Hematopoietic multipotent progenitor cell treated with erythropoietin and hydrocortisone succinate and interleukin-3 and kit ligand, for 17 days (in vitro differentiated cells): ENCODE results near the gene CDRT4.

ENCODE experiments used
- DNase-seq: peaks from one replicate; pipeline ENCODE4 v3.0.0-alpha.2; 2015; ENCODE audit warnings: low spot score

The CDRT4 gene

GRCh38 chr17:15431766-15432165 lies 35.7 kb downstream of the CDRT4 start:
- no peak for DNase-seq

DNA sequence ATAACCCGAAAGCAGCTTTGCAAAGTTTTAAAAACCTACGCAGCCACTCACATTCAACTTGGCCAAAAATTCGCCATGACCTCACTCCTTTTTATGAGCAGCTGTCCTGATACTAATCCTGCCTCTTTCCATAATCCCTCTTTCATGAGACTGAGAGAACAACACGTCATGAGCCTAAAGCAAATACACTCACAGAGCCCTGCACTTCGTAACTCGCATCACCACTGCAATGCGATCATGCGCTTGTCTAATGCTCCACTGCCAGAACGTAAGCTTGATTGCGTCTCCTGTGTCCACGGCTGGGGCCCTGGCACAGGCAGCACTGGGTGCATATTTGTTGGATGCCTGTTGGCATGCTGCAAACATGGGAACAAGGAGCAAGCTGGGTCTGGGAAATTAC lies 36.2 kb downstream of the CDRT4 start:
- DNase-seq, result no peak

DNA sequence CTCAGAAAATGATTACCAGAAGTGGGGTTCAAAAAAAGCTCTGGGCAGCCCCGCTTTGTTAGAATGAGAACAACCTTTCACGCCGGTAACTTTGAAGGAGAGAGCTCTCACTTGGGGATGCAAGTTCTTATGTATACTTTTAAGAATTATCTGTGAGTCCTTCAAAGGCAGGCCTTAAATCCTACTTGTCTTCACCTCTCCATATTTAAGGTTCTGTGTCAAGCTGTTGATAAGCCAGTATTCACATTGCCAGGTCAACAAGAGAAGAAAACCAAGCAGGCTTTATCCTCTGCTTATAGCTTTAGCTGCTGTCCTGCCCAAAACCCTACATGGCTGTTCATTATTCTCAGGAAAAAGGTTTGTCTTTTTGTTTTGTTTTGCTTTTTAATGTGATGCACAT lies 42.9 kb downstream of the CDRT4 start:
- no peak for DNase-seq

- DNase-seq, result no peak
Measured at GRCh38 chr17:15422392-15422965, 44.9 kb downstream of the CDRT4 start.

- no peak for DNase-seq
Measured at GRCh38 chr17:15418781-15419180, 48.6 kb downstream of the CDRT4 start.

DNA sequence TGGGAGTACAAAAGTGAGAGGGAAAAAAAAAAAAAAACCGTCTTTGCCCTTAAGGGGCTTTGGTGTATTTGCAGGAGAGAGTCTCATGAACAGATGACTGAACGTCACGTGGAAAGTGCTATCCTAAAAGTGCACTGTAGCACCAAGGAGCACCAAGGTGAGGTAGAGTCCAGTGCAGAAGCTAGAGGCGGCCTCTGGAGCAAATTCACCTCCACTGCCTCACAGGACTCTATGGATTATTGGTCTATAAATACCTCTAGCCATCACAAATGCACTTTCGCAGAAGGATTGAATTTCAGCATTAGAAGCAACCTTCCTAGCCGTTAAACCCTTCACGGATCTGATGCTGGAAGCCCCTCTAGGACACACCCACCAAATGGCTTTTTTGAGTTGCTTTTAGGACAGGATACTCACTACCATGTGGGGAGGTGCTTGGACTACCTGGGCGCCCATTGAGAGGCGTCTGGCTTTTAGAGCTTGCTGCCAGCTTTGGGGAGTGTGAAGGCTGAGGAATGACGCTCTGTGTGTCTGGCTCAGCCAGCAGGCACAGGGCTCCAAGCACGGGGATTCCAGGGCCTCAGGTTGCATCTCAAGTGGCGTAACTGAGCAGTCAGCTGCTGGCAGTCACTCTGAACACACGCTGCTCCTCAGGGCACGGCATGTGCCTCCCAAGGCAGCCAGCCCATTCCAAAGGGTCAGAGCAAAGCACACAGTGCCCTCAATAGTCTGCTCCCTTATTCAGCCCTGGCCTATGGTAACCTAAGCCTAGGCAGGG lies 52.7 kb downstream of the CDRT4 start:
- DNase-seq, result no peak

- no peak for DNase-seq
Measured at GRCh38 chr17:15413101-15413771, 54.2 kb downstream of the CDRT4 start.

GRCh38 chr17:15412606-15413005 lies 54.8 kb downstream of the CDRT4 start:
- no peak for DNase-seq

DNA sequence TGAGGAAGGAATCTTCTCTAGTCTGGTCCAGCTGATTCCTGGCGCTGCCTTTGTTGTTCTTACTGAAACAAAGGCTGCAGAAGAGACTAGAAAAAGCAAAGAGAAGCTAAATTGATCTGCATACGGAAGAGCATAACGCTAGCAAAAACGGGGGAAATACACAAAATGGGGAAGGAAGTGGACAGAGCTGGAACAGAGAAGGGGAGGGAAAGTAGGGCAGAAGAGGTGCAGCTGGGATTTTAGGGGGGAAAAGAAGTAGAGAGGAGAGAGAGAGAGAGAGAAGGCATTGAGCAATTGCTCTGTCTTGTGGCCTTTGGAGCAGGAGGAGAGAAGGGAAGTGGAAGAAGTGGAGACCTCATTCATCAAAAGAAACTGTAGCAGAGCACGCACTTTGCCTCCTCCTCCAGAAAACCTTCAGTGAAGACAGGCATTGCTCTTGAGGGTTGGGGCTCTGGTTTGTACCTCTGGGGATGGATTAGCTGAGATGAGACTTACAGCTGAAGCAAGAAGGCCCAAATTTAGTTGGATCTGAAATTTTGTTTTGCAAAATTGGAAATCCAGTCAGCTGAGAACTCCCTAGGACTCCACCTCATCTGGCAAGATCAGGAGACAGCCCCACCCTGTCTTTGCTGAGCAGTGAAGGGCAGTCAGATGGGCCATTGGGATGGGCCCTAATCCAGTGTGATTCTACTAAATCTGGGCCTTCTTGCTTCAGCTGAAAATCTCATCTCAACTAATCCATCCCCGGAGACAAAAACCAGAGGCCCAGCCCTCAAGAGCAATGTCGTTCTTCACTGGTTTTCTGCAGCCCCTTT lies 55.8 kb downstream of the CDRT4 start:
- DNase-seq, result no peak

DNA sequence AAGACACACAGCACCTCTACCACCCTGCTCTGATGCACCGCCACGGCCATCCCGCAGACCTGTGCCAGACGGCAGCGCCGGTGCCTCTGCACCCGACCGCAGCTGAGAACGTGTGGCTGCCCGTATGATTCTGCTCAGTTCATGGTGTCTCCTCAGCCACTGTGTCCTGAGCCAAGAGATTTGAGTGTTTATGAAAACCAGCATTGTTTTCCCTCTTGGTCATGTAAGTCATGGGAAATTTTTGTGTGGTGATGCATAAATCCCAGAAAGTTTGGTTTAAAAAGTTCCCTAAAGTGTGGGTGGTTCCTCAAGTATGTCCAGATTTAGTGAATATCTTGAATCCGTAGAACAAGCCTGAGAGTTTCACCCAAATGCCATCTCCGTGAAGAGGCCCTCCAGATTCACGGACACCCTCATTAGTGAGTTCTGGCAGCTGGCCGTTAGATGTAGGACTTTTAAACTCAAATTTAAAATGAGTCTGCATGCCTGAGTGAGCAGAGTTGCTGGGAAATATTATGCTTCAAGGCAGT lies 57.6 kb downstream of the CDRT4 start:
- DNase-seq, result no peak

DNA sequence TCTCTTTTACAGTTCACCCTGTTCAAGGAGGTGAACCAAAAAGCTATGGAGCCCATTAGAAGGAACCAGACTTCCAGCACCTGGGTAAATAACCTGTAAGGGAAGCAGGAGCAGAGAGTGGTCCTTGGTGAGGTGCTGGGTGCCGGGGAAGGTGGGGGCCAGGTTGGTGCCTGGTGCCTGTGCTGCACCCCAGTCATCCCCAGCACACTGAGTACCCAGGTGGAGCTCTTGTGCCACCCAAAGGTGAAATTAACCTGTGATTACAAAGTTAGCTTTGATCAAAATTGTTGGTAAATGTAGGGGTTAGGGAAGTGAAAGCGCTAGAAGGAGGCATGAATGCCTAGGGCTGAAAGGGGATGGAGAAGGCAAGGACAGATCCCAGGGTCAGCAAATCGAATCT lies 58.6 kb downstream of the CDRT4 start:
- DNase-seq, result no peak

- no peak for DNase-seq
Measured at GRCh38 chr17:15406081-15406480, 61.3 kb downstream of the CDRT4 start.

DNA sequence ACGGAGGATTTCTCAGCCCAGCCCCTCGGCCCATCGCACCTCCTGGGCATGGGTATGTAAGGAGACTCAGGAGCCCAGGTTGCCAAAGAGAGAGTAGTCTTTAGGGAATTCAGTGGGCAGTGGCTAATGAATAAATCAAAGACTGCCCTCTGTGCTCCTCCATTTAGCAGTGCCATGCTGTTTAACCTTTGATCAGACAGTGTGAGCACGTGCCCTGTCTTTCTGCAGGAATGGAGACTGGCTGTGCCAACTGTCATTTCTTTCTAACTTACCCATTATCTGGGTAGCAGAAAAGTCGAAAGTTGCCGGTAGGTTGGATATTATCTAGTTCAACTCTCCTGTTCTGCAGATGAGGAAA lies 62.4 kb downstream of the CDRT4 start:
- no peak for DNase-seq

GRCh38 chr17:15404106-15405057 lies 63.0 kb downstream of the CDRT4 start:
- DNase-seq, result no peak

DNA sequence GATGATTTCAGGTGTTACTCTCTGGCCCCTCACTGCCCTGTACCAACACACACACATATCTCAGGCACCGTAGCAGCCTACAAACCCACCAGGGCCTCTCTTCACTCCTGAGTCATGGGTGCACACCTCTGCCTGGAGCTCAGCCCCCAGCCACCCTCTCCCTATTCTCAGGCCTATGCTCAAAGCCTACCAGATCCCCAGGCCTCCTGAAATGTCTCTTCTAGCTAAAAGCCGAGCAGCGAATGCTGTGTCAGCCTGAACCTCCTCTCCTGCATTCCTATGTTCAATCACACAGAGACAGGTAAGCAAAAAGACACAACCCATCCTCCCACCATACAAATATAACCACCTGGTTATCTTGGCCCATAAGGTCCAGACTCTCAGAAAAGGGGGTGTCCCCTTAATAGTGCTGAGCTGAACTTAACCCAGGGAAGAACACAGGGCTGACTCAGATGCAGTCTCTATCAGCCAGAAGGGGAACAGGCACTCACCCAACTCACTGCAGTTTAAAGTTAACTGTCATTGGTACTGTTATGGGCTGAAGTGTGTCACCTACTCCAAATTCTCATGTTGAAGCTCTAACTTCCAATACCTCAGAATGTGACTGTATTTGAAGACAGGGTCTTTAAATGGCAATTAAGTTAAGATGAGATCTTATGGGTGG lies 64.0 kb downstream of the CDRT4 start:
- no peak for DNase-seq

DNA sequence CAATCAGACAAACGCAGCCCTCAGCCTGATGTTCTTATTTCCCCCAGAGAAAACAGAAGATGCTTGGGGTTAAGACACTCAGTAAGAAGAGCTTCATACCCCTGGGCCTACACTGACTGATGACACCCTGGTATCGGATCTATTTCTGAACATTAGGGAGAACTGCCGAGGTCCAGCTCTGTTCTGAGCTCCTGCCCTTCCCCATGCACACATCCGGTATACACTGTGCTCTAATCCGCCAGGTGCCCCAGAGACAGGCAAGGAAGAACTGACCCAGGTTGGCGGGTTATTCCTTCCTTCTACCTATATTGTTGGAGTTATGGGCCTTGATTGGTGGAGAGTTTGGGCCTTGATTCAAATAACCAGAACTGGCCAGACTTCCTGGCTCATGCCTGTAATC lies 68.0 kb downstream of the CDRT4 start:
- no peak for DNase-seq

DNA sequence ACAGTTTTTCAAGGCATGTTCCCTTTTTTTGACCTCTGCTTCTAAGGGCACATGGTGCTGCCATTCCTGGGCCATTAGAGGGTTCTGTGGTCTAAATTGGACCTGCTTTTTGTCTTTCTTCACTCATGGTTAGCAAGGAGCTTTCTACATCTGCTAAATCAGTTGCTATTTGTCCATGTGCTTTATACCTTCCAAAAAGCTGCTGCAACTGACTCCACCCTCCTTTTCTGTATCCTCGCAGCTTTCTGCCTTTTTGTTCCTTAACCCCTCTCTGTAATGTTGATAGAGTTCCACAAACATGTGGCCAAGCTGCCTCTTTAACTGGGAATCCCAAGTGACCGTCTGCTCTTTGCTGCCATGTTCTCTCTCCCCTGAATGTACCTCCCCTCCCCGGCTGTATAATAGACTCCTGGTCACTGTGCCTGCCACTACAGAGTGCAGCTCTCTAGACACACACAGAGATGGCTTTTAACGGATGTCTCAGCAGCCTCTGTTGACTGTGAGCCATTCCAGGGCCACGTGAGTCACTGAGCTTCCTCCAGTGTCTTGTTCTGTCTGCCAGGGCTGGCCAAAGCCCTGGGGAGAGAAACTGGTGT lies 68.6 kb downstream of the CDRT4 start:
- no peak for DNase-seq

GRCh38 chr17:15398291-15398690 lies 69.1 kb downstream of the CDRT4 start:
- DNase-seq, result no peak

GRCh38 chr17:15397620-15398019 lies 69.8 kb downstream of the CDRT4 start:
- DNase-seq, result no peak

GRCh38 chr17:15395091-15395490 lies 72.3 kb downstream of the CDRT4 start:
- no peak for DNase-seq
